ENCODE results near the gene CRIP2. TPM values are rescaled to one million over a fixed set of nuclear protein-coding genes. Genes with fewer than 3 reads are reported as not detected.
A peak's percentile ranks its signal among the peaks of the same experiment; 100 is the strongest.

CRIP2 gene
- total and polyA plus RNA-seq, 2 of the 13 experiments (the other 11 are each of a cell fraction or from before 2014, with no cell fraction given), result 31.6 to 37.9 TPM

DNA sequence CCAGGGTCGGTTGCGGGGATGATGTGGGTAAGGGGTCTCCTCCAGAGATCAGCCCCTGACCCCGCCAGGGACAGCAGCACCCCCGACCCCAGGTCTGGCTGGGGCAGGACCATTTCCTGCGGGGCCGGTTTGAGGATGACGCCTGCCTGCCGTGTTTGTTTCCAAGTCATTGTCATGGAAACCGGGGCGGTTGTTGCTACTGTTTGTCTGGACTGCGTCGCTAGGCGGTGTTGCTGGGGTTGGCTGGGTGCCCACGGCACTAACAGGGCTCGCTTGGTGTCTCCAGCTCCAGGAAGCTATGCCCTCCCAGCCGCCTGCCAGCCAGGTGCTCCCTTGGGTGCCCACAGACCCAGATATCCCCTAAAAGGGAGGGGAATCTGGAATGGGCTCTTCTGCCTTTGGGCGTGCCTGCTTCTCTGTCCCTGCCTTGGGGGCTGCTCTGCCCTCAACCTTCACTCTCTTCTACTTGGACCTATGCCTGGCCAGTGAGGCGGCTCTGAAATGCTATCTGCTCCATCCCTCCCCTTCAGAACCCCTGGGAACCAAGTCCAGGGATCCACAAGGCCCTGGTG lies 7.4 kb downstream of the CRIP2 start (continued):
- TF ChIP-seq, protein P1, sequence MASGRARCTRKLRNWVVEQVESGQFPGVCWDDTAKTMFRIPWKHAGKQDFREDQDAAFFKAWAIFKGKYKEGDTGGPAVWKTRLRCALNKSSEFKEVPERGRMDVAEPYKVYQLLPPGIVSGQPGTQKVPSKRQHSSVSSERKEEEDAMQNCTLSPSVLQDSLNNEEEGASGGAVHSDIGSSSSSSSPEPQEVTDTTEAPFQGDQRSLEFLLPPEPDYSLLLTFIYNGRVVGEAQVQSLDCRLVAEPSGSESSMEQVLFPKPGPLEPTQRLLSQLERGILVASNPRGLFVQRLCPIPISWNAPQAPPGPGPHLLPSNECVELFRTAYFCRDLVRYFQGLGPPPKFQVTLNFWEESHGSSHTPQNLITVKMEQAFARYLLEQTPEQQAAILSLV (CRISPR knock-in tag; IDR thresholded peaks at IDR 0.05; ENCODE audit: borderline replicate concordance), result no peak
- TF ChIP-seq FOXJ3 (CRISPR knock-in tag; IDR thresholded peaks at IDR 0.05; ENCODE audit: borderline replicate concordance) (peak; percentile 87), RFX3 (CRISPR knock-in tag; IDR thresholded peaks at IDR 0.05) (peak; percentile 89), HDAC1 (CRISPR knock-in tag; IDR thresholded peaks at IDR 0.05) (no peak; the same call in 1 of the 2 replicates), SALL1 (CRISPR knock-in tag; IDR thresholded peaks at IDR 0.05) (peak; percentile 55; the same call in 1 of the 2 replicates), SP140L (CRISPR knock-in tag; IDR thresholded peaks at IDR 0.05; ENCODE audit: borderline replicate concordance) (no peak), PHF5A (CRISPR knock-in tag; IDR thresholded peaks at IDR 0.05; ENCODE audit: low read depth, unreplicated experiment) (no peak), CREM (IDR thresholded peaks at IDR 0.05) (no peak), CREM (CRISPR knock-in tag; IDR thresholded peaks at IDR 0.05) (no peak), ZNF256 (CRISPR knock-in tag; conservative IDR thresholded peaks at IDR 0.05) (no peak), FOXO1 (CRISPR knock-in tag; IDR thresholded peaks at IDR 0.05) (peak; percentile 63; the same call in 1 of the 2 replicates), GABPA (IDR thresholded peaks at IDR 0.05; ENCODE audit: low read depth, low read length) (no peak), GABPA (CRISPR knock-in tag; IDR thresholded peaks at IDR 0.05; ENCODE audit: low read depth) (no peak), MATR3 (CRISPR knock-in tag; IDR thresholded peaks at IDR 0.05) (no peak), NR2F6 (IDR thresholded peaks at IDR 0.05) (no peak), NR2F6 (CRISPR knock-in tag; IDR thresholded peaks at IDR 0.05) (peak; percentile 19; the same call in 1 of the 2 replicates), DR1 (CRISPR knock-in tag; IDR thresholded peaks at IDR 0.05) (no peak), ZFX (CRISPR knock-in tag; IDR thresholded peaks at IDR 0.05; ENCODE audit: low read depth) (no peak)
- TF ChIP-seq, protein P2, sequence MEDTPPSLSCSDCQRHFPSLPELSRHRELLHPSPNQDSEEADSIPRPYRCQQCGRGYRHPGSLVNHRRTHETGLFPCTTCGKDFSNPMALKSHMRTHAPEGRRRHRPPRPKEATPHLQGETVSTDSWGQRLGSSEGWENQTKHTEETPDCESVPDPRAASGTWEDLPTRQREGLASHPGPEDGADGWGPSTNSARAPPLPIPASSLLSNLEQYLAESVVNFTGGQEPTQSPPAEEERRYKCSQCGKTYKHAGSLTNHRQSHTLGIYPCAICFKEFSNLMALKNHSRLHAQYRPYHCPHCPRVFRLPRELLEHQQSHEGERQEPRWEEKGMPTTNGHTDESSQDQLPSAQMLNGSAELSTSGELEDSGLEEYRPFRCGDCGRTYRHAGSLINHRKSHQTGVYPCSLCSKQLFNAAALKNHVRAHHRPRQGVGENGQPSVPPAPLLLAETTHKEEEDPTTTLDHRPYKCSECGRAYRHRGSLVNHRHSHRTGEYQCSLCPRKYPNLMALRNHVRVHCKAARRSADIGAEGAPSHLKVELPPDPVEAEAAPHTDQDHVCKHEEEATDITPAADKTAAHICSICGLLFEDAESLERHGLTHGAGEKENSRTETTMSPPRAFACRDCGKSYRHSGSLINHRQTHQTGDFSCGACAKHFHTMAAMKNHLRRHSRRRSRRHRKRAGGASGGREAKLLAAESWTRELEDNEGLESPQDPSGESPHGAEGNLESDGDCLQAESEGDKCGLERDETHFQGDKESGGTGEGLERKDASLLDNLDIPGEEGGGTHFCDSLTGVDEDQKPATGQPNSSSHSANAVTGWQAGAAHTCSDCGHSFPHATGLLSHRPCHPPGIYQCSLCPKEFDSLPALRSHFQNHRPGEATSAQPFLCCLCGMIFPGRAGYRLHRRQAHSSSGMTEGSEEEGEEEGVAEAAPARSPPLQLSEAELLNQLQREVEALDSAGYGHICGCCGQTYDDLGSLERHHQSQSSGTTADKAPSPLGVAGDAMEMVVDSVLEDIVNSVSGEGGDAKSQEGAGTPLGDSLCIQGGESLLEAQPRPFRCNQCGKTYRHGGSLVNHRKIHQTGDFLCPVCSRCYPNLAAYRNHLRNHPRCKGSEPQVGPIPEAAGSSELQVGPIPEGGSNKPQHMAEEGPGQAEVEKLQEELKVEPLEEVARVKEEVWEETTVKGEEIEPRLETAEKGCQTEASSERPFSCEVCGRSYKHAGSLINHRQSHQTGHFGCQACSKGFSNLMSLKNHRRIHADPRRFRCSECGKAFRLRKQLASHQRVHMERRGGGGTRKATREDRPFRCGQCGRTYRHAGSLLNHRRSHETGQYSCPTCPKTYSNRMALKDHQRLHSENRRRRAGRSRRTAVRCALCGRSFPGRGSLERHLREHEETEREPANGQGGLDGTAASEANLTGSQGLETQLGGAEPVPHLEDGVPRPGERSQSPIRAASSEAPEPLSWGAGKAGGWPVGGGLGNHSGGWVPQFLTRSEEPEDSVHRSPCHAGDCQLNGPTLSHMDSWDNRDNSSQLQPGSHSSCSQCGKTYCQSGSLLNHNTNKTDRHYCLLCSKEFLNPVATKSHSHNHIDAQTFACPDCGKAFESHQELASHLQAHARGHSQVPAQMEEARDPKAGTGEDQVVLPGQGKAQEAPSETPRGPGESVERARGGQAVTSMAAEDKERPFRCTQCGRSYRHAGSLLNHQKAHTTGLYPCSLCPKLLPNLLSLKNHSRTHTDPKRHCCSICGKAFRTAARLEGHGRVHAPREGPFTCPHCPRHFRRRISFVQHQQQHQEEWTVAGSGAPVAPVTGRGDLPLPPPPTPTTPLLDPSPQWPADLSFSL (CRISPR knock-in tag; IDR thresholded peaks at IDR 0.05), result no peak
- TF ChIP-seq, protein P3, sequence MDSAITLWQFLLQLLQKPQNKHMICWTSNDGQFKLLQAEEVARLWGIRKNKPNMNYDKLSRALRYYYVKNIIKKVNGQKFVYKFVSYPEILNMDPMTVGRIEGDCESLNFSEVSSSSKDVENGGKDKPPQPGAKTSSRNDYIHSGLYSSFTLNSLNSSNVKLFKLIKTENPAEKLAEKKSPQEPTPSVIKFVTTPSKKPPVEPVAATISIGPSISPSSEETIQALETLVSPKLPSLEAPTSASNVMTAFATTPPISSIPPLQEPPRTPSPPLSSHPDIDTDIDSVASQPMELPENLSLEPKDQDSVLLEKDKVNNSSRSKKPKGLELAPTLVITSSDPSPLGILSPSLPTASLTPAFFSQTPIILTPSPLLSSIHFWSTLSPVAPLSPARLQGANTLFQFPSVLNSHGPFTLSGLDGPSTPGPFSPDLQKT (CRISPR knock-in tag; IDR thresholded peaks at IDR 0.05; ENCODE audit: borderline replicate concordance), result no peak
- TF ChIP-seq, protein P4, sequence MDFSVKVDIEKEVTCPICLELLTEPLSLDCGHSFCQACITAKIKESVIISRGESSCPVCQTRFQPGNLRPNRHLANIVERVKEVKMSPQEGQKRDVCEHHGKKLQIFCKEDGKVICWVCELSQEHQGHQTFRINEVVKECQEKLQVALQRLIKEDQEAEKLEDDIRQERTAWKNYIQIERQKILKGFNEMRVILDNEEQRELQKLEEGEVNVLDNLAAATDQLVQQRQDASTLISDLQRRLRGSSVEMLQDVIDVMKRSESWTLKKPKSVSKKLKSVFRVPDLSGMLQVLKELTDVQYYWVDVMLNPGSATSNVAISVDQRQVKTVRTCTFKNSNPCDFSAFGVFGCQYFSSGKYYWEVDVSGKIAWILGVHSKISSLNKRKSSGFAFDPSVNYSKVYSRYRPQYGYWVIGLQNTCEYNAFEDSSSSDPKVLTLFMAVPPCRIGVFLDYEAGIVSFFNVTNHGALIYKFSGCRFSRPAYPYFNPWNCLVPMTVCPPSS (IDR thresholded peaks at IDR 0.05), result no peak

Data from HepG2 (cell line).